ENCODE data around the gene RUNX3.

RUNX3 gene

DNA sequence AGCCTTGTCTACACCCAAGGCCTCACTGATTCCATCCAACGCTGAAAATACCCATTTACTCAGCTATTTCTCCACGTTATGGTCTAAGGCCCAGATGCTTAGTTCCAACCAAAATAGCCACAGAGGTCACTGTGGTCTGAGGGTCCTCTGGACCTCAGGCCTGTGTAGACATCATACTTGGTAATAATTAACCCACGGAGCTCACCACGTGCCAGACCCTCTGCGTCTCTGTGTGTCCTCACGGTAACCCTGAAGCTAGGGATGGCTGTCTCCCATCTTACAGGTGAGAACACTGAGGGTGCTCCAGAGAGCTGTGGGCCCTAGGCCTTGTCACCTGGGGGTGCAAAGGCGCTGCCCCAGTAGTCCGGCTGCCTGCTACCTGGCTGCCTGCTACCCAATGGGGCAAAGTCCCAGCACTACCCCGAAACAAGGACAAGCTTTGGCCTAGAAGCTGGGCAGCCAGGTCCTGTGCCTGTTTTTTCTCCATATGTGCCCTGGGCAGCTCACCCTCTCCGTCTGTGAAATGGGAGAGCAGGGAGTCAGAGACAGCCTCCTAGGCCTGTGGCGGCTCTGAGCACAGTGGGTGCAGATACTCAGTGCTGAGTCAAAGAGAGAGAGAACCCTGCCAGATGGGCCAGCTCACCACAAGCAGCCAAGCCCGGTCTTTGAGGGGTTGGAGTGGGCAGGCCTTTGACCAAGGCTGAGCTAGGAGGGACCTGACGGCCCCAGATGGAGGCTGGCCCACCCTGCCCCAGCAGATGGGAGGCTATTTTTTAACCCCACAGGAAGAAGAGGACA lies 17.0 kb upstream of the RUNX3 start:
- DNase-seq (ENCODE audit: low read depth): no peak

DNA sequence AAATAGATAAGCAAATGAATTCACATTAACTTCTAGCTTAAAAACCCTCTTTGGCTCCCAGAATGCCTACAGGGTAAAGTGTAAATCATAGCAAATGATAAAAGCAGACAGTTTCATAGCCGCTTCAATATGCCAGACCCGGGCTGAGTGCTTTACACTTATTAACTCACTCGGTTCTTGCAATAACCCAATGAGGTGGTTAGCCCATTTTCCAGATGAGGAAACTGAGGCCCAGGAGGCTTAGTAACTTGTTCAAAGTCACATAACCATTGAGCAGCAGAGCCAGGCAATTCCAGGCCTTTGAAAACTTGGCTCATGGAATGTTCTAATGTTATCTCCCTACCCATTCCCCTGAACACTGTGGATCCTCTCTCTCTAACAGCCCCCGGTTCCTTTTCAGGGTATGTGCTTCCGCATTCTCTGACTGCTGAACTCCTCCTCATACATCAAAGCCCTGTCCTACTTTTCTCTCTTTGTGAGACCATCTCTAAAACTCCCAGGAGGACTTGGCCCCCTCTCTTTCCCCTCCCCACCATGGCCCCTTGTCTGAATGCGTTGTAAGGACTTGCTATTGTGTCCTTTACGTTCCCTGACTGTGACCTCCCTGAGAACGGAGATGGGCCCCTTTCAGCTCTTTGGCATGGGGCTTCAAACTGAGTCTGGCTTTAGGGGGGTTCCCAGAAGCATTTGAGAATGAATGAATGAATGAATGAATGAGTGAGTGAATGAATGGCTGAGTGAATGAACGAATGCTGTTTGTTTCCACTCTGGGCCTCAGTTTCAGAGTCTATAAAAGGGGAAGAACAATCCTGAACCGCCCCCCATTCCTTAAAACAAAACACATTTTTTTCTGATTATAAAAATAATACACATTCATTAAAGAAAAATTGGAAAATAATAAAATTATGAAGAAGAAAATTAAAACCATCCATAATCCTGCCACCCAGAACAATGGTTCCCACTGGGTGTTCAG lies 15.6 kb upstream of the RUNX3 start:
- no peak for DNase-seq (ENCODE audit: low read depth)

DNA sequence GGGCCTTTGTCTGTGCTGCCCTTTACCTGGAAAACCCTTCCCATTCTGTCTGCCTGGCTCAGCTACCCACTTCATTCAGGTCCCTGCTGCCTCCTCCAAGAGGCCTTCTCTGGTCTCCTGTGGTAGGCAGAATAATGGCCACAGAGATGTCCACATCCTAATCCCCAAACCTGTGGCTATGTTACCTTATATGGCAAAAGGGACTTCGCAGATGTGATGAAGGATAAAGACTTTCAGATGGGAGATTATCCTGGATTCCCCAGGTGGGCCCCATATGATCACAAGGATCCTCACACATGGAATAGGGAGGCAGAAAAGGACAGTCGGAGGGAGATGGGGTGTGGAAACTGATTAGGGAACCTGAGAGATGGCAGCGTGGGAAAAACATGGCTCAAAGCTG lies 14.2 kb upstream of the RUNX3 start:
- no peak for DNase-seq (ENCODE audit: low read depth)

DNA sequence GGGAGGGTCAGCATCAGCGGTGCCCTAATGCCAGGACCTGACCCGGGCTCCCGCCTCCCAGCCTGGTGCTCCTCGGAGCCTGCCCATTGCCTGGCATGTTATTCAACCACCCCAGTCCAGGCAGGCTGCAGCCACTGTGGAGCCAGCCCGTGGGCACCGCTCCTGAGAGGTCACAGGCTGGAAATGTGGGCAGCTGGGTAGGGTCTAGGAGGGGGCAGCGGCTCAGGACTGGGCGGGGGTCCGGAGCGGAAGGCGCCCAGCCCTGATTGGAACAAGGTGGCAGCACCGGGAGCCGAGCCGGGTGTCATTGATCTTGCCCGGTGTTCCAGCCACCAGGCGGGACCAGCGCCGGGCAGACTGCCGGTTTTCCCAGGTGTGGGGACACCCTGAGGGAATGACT lies 12.7 kb upstream of the RUNX3 start:
- DNase-seq (ENCODE audit: low read depth): no peak

DNA sequence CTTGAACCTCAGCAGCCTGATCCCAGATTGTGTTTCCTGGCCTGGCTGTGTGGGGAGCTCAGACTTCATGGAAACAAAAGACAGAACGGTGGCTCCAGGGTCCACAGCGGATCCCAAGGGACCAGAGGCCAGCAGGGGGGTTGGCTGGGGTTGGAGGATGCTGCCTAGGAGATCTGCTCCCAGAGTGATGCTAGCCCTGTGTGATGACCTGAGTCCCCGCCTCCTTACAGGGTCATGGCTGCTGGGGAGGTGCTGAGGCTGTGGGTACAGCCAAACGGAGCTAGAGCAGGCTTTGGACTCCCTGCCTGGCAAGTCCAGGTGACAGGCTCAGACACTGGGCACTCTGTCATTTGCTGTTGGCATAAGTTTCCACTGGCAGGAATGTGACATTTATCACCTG lies 11.5 kb upstream of the RUNX3 start:
- DNase-seq (ENCODE audit: low read depth): no peak

DNA sequence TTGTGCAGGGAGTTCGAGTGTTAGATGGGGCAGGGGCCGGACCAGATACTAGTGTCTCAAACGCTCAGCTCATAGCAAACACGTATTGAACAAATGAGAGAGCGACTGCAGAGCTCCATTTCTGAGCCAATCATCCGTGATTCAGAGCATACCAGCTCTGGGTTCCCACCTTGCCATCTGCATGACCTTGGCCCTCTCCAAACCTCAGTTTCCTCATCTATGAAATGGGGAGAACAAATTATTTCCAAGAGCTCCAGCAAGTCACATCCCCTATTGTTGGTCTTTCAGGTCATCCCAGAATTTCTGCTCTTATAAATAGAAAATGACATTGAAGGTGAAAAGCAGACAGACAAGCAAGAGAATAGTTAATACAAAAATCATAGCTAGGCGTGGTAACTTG lies 10.2 kb upstream of the RUNX3 start:
- no peak for DNase-seq (ENCODE audit: low read depth)

DNA sequence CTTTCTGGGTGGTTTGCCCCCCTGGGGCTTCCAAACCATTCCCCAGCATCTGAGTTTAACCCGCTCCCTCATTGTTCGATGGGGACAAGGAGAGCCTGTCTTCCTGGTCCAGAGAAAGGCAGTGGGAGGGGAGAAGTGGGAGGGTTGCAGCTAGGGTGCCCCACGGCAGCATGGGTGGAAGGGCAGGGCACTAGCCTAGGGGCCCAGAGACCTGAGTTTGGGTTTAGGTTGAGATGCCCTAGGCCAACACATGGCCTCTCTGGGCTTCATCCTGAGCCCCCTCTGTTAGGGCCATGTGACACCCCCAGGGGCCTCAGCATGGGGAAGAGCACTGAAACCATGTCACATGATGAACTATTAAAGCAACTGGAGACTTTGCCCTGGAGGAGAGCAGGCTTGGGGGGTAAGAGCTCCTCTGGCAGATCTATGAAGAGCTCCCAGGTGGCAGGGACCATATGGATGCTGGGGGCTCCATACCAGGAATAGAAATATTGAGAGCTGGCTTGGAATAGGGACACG lies 9.7 kb upstream of the RUNX3 start:
- no peak for DNase-seq (ENCODE audit: low read depth)

DNA sequence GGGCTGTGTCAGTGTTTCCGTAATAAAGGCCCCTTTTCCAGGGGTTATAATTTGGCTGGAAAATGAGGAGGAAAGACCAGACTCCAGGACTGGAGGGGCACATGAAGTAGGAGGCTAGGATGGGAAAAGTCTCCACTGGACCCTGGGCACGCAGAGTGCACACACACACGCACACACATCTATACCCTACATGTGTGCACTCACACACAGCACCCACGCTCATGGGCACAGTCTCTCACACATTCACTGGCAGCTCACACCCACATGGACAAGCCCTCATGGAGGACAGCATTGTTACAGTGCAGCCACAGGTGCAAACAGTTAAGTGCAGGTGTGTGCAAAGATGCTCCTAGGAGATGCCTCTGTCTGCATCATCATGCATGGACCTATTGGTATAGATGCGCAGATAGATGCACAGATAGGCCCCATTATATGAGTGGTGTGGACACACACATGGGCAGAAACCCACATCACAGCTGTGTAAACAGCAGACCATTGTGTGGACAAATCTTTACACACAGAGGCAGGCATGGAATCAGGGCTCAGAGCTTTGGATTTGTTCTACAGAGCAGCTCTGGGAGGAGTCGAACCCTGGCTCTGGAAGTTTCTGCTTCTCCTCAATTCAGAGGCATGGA lies 9.1 kb upstream of the RUNX3 start:
- no peak for DNase-seq (ENCODE audit: low read depth)

DNA sequence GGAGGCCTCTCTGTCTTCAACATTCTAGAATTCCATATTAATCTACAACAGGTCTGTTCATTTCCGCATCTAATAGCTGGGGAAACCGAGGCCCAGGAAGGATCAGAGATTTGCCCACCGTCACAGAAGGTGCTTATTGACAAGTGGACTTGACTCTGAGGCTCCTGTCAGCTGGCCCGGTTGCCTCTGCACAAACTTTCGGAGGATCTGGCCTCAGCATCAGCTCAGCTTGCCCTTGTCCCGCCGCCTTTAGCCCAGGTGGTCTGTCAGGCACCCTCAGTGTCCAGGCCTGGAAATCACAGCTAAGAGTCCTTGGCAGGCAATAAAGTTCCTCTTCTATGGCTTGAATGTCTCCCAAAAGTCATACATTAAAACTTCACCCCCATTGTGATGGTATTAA lies 8.2 kb upstream of the RUNX3 start:
- no peak for DNase-seq (ENCODE audit: low read depth)

DNA sequence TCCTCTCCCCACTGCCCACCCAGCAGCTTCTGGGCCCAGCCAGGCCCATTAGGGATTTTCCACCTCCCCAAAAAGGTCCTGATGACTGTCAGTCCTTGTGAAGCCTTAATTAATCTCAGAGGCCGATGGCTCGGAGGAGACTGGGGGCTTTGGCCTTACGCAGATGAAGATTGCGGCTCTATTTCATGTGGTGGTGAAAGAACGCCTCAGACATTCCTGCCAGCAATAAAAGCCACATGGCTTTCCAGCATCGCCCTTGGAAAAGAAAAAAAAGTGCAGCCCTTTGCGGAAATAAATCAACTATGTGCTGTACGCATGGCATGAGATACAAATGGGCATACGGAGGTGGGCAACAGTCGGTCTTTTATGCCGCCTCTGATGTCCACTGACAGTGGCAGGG lies 6.6 kb upstream of the RUNX3 start:
- DNase-seq (ENCODE audit: low read depth): no peak

DNA sequence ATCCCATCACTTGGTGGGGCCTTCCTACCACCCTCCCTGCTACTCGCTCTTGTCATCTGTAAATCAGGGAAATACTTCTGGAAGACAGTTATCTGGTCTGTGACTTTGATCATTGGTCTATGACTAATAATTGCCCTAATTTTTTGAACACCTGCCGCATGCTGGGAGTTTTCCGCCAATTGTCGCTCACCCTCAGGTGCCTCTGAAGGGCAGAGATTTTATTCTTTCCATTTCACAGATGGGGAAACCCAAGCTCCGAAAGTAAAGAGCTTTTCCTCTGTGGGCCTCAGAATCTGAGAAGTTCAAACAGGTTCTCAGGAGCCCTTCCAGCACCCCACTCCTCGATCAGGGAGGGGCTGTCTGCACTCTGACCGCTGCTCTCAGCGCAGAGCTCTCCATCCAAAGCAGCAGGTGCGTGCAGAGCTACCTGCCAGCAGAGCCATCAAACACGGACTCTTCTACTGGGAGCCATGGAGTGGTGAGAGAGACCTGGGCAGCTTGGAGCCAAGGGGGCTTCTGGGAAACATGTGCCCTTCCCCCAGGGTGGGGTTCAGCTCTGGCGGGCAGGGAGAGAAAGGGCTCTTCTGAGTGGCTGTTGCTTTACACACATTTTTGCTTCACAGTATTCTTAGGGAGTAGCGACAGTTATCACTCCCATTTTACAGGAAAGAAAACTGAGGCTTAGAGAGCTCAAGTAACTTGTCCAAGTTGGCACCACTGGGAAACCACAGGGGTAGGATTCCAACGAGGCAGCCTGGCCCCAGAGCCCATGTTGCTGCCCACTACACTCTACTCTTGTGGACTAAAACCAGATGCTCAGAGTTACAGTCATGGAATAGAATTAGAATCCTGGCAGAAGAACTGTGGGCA lies 5.8 kb upstream of the RUNX3 start:
- no peak for DNase-seq (ENCODE audit: low read depth)

DNA sequence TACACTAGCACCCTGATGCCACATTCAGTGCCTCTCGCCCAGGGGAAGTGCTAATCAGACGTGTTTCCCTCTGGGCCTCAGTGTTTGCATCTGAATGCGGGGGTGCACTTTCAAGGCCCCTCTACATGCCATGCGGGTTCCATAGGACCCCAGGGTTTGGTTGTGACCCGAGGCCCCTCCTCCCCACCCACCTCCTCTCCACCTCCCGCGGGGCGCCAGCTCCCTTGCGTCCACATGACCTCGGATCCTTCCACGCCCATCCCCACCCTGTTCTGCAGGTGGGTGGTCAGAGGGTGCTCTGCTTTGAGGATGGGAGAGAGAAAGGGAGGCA lies 5.1 kb upstream of the RUNX3 start:
- no peak for DNase-seq (ENCODE audit: low read depth)

DNA sequence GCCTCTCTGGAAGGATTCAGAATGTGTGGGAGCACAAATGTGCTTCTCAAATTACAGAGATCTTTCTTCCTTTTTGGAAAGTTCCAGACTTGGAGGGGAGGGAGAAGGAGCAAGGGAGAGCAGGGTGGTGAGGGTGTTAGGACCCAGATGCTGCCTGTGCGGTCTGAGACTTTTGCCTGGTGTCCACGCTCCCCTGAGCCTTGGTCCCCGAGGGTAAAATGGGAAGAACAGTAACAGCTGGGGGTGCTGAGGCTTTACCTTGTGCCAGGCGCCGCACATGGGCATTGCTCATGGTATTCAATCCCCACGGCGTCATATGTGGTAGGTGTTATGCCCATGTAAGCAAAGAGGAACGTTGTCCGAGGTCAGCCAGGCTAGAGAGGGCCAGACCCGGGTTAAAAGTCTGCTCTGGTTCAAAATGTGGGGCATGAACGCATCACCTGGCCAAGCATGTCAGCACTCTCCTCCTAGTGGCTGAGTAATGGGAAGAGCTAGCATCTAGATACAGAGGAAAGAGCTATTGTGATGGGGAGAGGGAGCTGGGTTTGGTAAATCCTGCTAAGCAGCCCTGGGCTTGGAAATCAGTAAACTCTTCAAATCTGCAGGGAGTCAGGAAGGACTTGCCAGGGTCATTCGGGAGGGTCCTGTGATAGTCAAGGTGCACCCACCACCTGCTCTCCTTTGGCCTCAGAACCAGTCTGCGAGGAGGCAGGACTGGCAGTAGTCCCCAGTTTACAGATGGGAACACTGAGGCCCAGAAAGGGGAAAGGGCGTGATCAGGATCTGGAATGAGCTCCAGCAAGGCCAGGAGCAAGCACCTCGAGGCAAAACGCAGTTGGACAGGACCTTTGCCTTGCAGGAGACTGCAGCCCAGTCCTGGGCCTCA lies 4.5 kb upstream of the RUNX3 start:
- DNase-seq (ENCODE audit: low read depth): no peak

DNA sequence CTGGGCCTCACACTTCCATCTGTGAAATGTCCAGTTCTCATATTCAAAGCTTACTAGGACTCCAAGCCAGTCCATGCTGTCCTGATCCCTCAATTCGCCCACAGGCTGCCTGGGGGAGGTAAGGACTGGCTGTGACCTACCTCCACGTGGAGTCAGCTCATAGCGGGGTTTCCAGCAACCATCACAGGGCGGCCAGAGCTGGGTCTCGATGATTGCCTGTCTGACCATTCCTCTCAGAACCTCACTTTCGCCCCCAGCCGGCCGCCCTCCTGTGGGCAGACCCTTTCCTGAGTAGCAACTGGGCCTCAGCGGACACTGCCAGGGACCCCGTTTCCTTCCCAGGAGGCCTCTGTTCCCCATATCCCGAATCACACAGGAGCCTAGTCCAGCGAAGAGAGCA lies 3.4 kb upstream of the RUNX3 start:
- DNase-seq (ENCODE audit: low read depth): no peak

DNA sequence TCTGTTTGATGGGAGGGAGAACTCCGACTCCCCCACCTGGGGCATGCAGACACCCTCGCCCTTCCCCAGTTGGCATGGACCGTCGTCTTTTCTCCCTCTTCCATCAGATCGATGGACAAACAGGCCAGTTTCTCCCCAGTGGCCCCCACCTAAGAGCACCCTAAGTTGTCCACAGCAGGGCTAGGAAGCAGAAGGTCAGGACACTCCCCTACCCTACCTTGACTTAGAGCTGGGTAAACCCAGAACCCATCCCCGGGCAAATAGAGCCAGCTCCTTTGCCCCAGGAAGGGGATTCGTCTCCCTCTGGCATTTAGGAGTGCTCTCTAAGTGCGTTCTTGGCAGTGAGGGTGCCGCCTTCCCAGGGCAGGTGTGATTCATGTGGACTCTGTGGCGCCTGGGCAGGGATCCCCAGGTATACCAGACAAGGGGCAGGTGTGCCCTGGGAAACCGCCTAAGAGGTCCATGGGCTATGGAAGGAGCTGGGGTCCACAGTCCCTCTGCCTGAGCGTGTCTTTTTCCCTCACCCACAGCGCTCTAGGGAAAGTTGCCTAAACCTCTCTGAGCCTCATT lies 2.7 kb upstream of the RUNX3 start:
- no peak for DNase-seq (ENCODE audit: low read depth)

DNA sequence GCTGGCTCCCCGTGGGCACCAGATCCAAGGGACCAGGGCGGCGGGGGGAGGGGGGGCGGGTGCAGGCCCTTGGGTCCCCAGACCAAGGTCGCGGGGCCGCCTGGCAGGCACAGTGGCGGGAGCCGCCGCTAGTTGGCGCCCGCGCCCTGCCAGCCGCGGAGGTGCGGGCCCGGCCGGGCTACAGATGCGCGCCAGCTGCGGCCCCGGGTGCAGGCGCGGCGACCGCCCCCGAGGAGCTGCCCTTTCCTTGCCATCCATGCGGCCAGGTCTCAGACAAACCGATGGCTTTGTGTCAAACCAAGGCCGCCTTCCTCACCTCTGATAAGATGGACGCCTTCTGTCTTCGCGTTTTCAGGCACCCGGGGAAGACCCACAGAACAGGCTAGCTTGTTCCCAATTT lies 2.2 kb upstream of the RUNX3 start:
- no peak for DNase-seq (ENCODE audit: low read depth)

DNA sequence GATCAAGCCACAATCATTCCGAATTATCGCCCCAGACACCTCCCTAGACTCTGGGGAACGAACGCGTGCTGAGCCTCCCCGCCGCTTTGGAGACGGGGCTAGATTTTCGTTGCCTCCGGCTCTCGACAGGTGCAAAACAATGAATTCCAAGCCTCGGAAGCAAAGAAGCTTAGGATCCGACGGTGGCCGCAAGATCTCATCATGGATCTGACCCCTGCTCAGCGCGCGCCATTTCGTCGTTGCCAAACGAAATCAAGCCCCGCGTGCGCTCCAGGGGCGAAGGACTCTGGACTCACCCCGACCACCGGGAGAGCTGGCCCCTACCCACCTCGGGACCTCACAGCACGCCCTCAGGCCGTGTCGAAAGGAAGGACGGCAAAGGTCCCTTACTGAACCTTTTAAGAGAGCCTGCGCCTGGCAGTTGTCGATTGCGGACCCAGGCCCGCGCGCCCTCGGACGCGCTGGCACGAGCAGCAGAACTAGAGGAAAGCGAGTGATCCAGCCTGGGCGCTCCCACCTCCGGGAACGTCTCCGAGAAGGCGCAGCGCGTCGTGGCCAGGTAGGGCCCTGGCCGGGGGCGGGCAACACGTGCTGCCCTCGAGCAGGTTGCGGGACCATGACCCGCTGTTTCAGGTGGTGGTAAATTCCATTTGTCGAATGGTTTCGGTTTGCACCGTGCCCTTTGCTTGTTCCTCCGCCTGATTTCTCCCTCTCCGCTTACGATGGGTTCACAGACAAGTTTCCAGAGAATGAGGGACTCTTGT lies 1.6 kb upstream of the RUNX3 start:
- no peak for DNase-seq (ENCODE audit: low read depth)

DNA sequence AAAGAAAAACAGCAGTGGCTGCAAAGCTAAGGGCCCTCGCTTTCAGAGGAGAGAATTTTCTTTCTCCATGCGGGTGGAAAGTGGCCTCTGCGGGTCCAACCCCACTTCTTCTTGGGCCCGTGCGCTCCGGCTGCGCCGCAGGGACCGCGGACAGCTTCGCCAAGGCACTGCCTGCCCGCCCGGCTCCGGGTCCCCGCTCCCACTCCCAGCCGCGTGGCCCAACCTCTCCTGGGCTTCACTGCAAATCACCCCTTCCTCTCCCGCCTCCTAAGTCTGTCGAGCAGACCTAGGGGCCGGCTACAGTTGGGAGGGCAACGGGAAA lies 1.0 kb upstream of the RUNX3 start:
- DNase-seq (ENCODE audit: low read depth): no peak

DNA sequence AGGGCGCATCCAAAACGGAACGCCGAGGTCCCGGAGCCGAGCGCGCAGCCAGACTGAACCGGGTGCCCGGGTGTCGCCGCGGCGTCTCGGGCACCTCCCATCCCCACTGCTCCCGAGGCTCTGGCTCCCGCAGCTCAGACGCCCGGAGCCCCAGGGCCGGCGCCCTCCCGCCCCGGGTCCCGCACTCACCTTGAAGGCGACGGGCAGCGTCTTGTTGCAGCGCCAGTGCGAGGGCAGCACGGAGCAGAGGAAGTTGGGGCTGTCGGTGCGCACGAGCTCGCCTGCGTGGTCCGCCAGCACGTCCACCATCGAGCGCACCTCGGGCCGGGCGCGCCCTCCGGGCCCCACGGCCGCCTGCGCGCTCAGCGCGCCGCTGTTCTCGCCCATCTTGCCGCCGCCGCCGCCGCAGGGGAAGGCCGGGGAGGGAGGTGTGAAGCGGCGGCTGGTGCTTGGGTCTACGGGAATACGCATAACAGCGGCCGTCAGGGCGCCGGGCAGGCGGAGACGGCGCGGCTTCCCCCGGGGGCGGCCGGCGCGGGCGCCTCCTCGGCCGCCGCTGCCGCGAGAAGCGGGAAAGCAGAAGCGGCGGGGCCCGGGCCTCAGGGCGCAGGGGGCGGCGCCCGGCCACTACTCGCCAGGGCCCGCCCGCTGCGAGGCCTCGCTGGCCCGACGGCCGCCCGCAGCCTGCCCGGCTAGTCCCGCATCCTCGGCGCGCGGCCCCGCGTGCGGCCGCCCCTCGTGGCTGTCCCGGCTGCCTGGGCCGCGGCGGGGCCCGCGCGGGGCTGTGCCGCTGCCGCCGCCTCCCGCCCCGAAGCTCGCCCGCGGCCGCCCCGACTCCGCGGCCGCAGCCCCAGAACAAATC lies 447 bp downstream of the RUNX3 start:
- no peak for DNase-seq (ENCODE audit: low read depth)
